H9 (cell line): ENCODE measurements around the gene C16orf87. TPM values are rescaled to one million over a fixed set of nuclear protein-coding genes. Genes with fewer than 3 reads are reported as not detected.

Source experiments
- DNase-seq: peaks from one replicate; pipeline ENCODE4 v3.0.0-alpha.2; 2017
- H2AFZ ChIP-seq: one replicate; pipeline ENCODE4 v1.6.1; 2013; ENCODE audit warnings: mild to moderate bottlenecking, low read length, control low read depth, moderate library complexity
- H2AK5ac ChIP-seq: 2 replicates; pipeline ENCODE4 v1.6.1; 2013; ENCODE audit warnings: low read length, control low read depth, mixed read lengths; ENCODE audit not compliant: insufficient read length
- H2BK120ac ChIP-seq: one replicate; pipeline ENCODE4 v1.6.1; 2013; ENCODE audit warnings: low read depth, mild to moderate bottlenecking, low read length, control low read depth, inconsistent platforms; ENCODE audit not compliant: poor library complexity, severe bottlenecking
- H2BK12ac ChIP-seq: 2 replicates; pipeline ENCODE4 v1.6.1; 2013; ENCODE audit warnings: low read length, control low read depth, mixed read lengths, low read depth; ENCODE audit not compliant: insufficient read length
- H2BK15ac ChIP-seq: 2 replicates; pipeline ENCODE4 v1.6.1; 2013; ENCODE audit warnings: low read depth, low read length, control low read depth
- H2BK20ac ChIP-seq: one replicate; pipeline ENCODE4 v1.6.1; 2013; ENCODE audit warnings: low read depth, mild to moderate bottlenecking, low read length, control low read depth, inconsistent platforms; ENCODE audit not compliant: poor library complexity, severe bottlenecking
- H2BK5ac ChIP-seq: 2 replicates; pipeline ENCODE4 v1.6.1; 2013; ENCODE audit warnings: low read length, control low read depth, mixed read lengths; ENCODE audit not compliant: insufficient read length
- H3K14ac ChIP-seq: 2 replicates; pipeline ENCODE4 v1.6.1; 2013; ENCODE audit warnings: low read length, control low read depth; ENCODE audit not compliant: insufficient read depth
- H3K18ac ChIP-seq: 2 replicates; pipeline ENCODE4 v1.6.1; 2013; ENCODE audit warnings: low read depth, mild to moderate bottlenecking, mixed read lengths, low read length, control low read depth; ENCODE audit not compliant: insufficient read length
- H3K23ac ChIP-seq: 2 replicates; pipeline ENCODE4 v1.6.1; 2013; ENCODE audit warnings: low read length, control low read depth, mixed read lengths, low read depth; ENCODE audit not compliant: insufficient read length
- H3K23me2 ChIP-seq: 2 replicates; pipeline ENCODE4 v1.6.1; 2013; ENCODE audit warnings: low read depth, mild to moderate bottlenecking, mixed read lengths, low read length, control low read depth; ENCODE audit not compliant: insufficient read length, poor library complexity, severe bottlenecking
- H3K27ac ChIP-seq: 2 replicates; pipeline ENCODE4 v1.5.1; 2013; ENCODE audit warnings: low read length, control low read depth, mixed read lengths, low read depth; ENCODE audit not compliant: insufficient read length
- H3K27me3 ChIP-seq: 2 replicates; pipeline ENCODE4 v1.6.1; 2013; ENCODE audit warnings: low read length, control low read depth, inconsistent platforms; ENCODE audit not compliant: insufficient read depth
- H3K4ac ChIP-seq: 2 replicates; pipeline ENCODE4 v1.6.1; 2013; ENCODE audit warnings: low read depth, mild to moderate bottlenecking, control low read depth, inconsistent platforms, low read length, moderate library complexity
- H3K4me1 ChIP-seq: 2 replicates; pipeline ENCODE4 v1.6.1; 2013; ENCODE audit warnings: low read length, control low read depth, inconsistent platforms; ENCODE audit not compliant: insufficient read depth
- H3K4me2 ChIP-seq: 2 replicates; pipeline ENCODE4 v1.6.1; 2013; ENCODE audit warnings: low read length, control low read depth, mixed read lengths; ENCODE audit not compliant: insufficient read length, insufficient read depth
- H3K56ac ChIP-seq: 2 replicates; pipeline ENCODE4 v1.6.1; 2013; ENCODE audit warnings: low read depth, mild to moderate bottlenecking, mixed read lengths, low read length, control low read depth; ENCODE audit not compliant: insufficient read length
- H3K79me1 ChIP-seq: 2 replicates; pipeline ENCODE4 v1.6.1; 2013; ENCODE audit warnings: low read depth, mild to moderate bottlenecking, moderate library complexity, low read length, control low read depth, inconsistent platforms; ENCODE audit not compliant: insufficient read depth, poor library complexity, severe bottlenecking
- H3K79me2 ChIP-seq: 2 replicates; pipeline ENCODE4 v1.6.1; 2013; ENCODE audit warnings: low read length, control low read depth, inconsistent platforms; ENCODE audit not compliant: insufficient read depth
- H3K9ac ChIP-seq: 2 replicates; pipeline ENCODE4 v1.6.1; 2013; ENCODE audit warnings: low read length, control low read depth, mixed read lengths; ENCODE audit not compliant: insufficient read length; ENCODE audit errors: extremely low read depth
- H3K9me3 ChIP-seq: one replicate; pipeline ENCODE4 v1.6.1; 2013; ENCODE audit warnings: low read depth, low read length, inconsistent platforms; ENCODE audit not compliant: control insufficient read depth
- H3T11ph ChIP-seq: one replicate; pipeline ENCODE4 v1.6.1; 2013; ENCODE audit warnings: mild to moderate bottlenecking, low read length, control low read depth, inconsistent platforms
- H4K20me1 ChIP-seq: one replicate; pipeline ENCODE4 v1.6.1; 2013; ENCODE audit not compliant: control insufficient read depth, insufficient read length, insufficient read depth
- H4K5ac ChIP-seq: 2 replicates; pipeline ENCODE4 v1.6.1; 2013; ENCODE audit warnings: low read depth, mild to moderate bottlenecking, mixed read lengths, low read length, control low read depth; ENCODE audit not compliant: insufficient read length
- H4K8ac ChIP-seq: replicated peaks from 2 replicates; pipeline ENCODE4 v1.6.1; 2013; ENCODE audit warnings: low read length, control low read depth, mixed read lengths, low read depth; ENCODE audit not compliant: insufficient read length
- H4K91ac ChIP-seq: 2 replicates; pipeline ENCODE4 v1.6.1; 2013; ENCODE audit warnings: low read depth, mild to moderate bottlenecking, moderate library complexity, mixed read lengths, low read length, control low read depth; ENCODE audit not compliant: insufficient read length
- H3K27ac Mint-ChIP-seq, 3 experiments: 2 replicates in 2 of 3; 3 replicates in 1 of 3; pipeline ENCODE4 v1.8.0; 2020 to 2021; ENCODE audit warnings: mixed read lengths in 3 of 3, mild to moderate bottlenecking in 1 of 3, moderate library complexity in 1 of 3
- H3K27me3 Mint-ChIP-seq: 2 replicates; pipeline ENCODE4 v1.8.0; 2021; ENCODE audit warnings: low read depth, mild to moderate bottlenecking, moderate library complexity, mixed read lengths
- H3K36me3 Mint-ChIP-seq, 3 experiments: 2 replicates in 2 of 3; 3 replicates in 1 of 3; pipeline ENCODE4 v1.8.0; 2020 to 2021; ENCODE audit warnings: low read depth in 3 of 3, mixed read lengths in 3 of 3; ENCODE audit not compliant: insufficient read depth in 1 of 3
- H3K4me1 Mint-ChIP-seq, 2 experiments: 2 replicates each; pipeline ENCODE4 v1.8.0; 2020; ENCODE audit warnings: mixed read lengths in 2 of 2
- H3K4me3 Mint-ChIP-seq, 2 experiments: 2 replicates in 1 of 2; 3 replicates in 1 of 2; pipeline ENCODE4 v1.8.0; 2020 to 2021; ENCODE audit warnings: mild to moderate bottlenecking in 2 of 2, mixed read lengths in 2 of 2, moderate library complexity in 1 of 2
- H3K9me3 Mint-ChIP-seq, 2 experiments: 2 replicates in 1 of 2; 3 replicates in 1 of 2; pipeline ENCODE4 v1.8.0; 2020; ENCODE audit warnings: mild to moderate bottlenecking in 2 of 2, mixed read lengths in 2 of 2, moderate library complexity in 1 of 2
- CTCF ChIP-seq: fragments of 200-600 bp; sonication (generic); conservative IDR thresholded peaks from 3 replicates; pipeline ENCODE4 v1.8.0; 2021; ENCODE audit warnings: antibody characterized with exemption, mild to moderate bottlenecking
- WGBS: extraction: QIAGEN DNeasy Blood & Tissue Kit; methylation state at CpG from one replicate; pipeline ENCODE4 v1.1.7; 2013; ENCODE audit warnings: missing lambda C conversion rate, low lambda C conversion rate, mixed read lengths; ENCODE audit not compliant: insufficient read length; ENCODE audit errors: extremely low coverage; 5-methylcytosine and 5-hydroxymethylcytosine counted together
- total RNA-seq: library from RNA; stranded (reverse); gene quantifications from 2 replicates; pipeline ENCODE4 v1.2.1, GENCODE V29; 2021

The C16orf87 gene
- total RNA-seq, 1 experiment from 2014 or later = 16.7 TPM

GRCh38 chr16:46759309-46759708 lies 71.7 kb downstream of the C16orf87 start:
- Histone ChIP-seq H3T11ph (no peak overlapping the region), H2BK15ac (no peak overlapping the region), H3K23me2 (no peaks in the 10 kb centered on the region), H4K20me1 (no peaks in the 10 kb centered on the region), H3K4me1 (no peaks in the 10 kb centered on the region; the same call in 1 of the 2 replicates), H3K4ac (no peak overlapping the region), H4K8ac (no peak overlapping the region), H3K18ac (no peak overlapping the region), H3K27me3 (no peaks in the 10 kb centered on the region), H3K9me3 (no peaks in the 10 kb centered on the region), H3K14ac (no peak overlapping the region), H3K4me2 (no peak overlapping the region), H3K23ac (no peak overlapping the region), H4K91ac (no peak overlapping the region), H3K9ac (no peak overlapping the region), H3K56ac (no peak overlapping the region), H3K79me2 (no peaks in the 10 kb centered on the region), H3K27ac (no peak overlapping the region), H3K79me1 (no peaks in the 10 kb centered on the region), H2AFZ (no peak overlapping the region), H2BK5ac (no peak overlapping the region), H4K5ac (no peak overlapping the region), H2BK12ac (no peak overlapping the region), H2BK120ac (no peak overlapping the region), H2AK5ac (no peak overlapping the region), H2BK20ac (no peak overlapping the region)
- TF ChIP-seq CTCF = no peak
- H3K36me3 Mint-ChIP-seq = no peaks in the 10 kb centered on the region
- H3K4me3 Mint-ChIP-seq = no peak overlapping the region
- no CpG with 5 or more reads among the region's 5 CpGs for WGBS
- H3K9me3 Mint-ChIP-seq = no peaks in the 10 kb centered on the region
- no peak for DNase-seq
- no peaks in the 10 kb centered on the region; the same call in 1 of the 2 replicates for H3K27me3 Mint-ChIP-seq
- H3K4me1 Mint-ChIP-seq = peaks cover 24 to 34% of the 10 kb centered on the region in 2 experiments
- no peak overlapping the region; a peak in 1 of 7 replicates for H3K27ac Mint-ChIP-seq
